HG03342 (cell line): ENCODE measurements around the gene CDT1.

Experiments
- ATAC-seq: cut with Tn5 transposase; IDR thresholded peaks from one replicate; pipeline ENCODE4 v1.9.1; 2021; ENCODE audit warnings: mild to moderate bottlenecking, moderate library complexity; ENCODE audit not compliant: unreplicated experiment

The CDT1 gene

GRCh38 chr16:88803264-88803987 lies at the start of gene CDT1:
TSS of gene CDT1 (plus strand) at chr16:88803789. CDS start at chr16:88803832, 43 bp downstream.
- ATAC-seq: peak; percentile 47

DNA sequence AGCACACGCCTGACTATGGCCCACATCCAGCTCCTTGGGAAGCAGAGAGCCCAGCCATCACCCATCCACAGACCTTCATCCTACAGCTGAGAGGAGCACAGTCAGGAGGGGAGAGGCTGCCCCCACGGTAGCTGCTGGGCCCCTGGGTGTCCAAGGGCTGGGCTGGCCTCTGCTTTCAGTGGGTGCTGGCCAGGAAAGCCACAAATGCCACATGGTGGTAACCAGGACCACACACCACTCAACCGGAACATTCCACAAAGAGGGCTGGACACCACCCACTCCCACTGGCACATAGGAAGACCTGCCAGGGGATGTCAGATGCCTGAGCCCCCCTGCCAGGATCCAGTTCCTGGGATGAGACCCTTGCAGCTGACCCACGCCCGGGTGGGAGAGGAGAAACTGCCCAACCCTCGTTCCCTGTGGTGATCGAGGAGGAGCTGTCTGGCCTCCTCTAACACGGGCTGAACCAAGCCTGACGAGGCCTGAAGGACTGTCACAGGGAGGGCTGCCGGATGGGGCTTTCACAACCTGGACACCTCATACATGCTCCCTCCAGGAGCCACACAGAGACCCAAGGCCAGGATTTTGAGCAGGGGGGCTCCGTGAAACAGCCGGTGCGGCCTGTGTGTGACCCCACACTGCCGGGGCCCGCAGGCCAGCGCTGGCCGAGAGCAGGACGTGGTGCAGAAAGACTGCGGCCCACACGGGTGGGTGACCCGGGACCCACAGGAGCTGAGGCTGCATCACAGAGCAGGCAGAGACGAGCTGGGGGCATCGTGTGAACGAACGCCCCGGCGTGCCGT lies 49.3 kb upstream of the CDT1 start:
- ATAC-seq: no peak

- ATAC-seq: no peak
Measured at GRCh38 chr16:88754912-88755744, 48.5 kb upstream of the CDT1 start.

DNA sequence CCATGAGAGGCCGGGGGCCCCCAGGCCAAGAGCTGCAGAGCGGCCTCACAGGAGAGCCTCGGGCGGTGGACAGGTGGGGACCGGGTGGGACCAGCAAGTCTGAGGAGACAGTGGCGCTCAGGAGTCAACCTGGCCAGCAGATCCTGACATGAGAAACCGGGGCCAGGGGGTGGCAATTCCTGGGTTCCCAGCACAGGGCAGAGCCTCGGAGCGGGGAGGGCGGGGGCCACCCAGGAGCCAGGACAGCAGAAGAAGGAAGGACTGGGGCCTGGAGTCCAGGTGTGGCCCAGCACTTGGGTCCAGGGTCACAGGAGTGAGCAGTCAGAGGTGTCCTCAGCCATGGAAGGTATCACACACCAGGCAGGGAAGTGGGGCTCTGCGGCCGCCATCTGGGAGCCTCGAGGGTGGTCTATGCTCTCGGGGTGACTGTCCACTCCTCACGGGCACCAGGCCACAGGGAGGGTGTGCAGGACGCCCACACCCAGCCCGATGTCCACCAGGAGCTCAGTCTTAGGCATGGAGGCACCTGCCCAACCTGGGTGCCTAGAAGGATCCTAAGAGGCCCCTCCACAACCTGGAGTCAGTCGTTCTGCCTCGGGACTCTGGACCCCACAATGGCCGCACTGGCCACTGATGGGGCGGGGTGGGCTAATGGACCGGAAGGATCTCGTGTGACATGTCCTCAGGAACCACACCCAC lies 47.7 kb upstream of the CDT1 start:
- no peak for ATAC-seq

- ATAC-seq: no peak
Measured at GRCh38 chr16:88758227-88758943, 45.2 kb upstream of the CDT1 start.

GRCh38 chr16:88758944-88759244 lies 44.7 kb upstream of the CDT1 start:
- ATAC-seq: no peak

DNA sequence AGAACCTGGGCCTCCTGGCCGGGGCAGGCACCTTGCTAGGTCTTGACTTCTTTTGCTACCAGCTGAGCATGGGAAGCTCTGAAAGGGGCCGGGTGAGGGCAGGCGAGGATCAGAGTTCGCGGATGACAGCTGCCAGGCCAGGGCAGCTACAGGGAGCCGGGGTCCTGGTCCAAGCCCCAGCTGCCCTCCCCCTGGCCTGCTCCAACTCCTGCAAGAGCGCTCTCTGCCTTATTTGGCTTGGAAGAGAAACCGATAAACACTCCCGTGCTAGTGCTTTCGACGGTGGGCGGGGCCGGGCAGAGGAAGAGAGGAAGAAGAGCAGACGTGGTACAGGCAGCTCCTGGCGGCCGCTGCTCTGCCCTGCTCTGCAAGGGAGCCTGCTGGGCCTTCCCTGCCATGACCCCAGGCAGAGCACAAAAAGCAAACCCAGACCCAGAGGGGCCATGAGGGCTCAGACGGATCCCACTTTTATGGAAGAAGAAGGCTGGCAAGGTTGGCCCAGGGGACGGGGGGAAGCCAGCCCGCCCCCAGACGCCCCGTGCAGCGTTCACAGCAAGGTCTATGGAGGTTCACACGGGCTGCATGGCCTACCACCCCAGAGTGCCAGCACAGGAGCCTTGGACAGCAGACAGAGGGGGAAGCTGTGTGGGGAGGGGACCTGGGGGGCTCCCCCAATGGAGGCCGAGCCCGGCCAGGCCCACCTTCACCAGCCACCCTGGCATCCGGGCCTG lies 44.2 kb upstream of the CDT1 start:
- ATAC-seq: no peak

DNA sequence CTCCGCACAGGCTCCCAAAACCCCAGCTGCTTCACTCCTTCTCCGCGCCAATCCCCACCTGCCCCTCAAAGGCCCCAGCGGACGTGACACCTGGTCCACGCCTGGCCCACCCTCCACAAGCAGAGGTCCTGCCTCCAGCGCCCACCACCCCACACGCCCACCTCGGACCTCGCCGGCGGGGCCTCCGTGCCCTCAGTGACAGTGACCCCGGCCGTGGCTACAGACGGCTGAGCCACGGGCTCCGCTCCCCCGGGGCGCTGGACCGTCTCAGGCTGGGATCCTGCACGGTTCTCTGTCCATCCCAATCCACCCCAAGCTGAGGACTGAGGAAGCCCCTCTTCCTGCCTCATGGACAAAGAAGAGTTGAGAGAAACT lies 43.6 kb upstream of the CDT1 start:
- ATAC-seq: no peak

GRCh38 chr16:88760424-88761142 lies 43.0 kb upstream of the CDT1 start:
- no peak for ATAC-seq

- no peak for ATAC-seq
Measured at GRCh38 chr16:88761143-88761534, 42.5 kb upstream of the CDT1 start.

DNA sequence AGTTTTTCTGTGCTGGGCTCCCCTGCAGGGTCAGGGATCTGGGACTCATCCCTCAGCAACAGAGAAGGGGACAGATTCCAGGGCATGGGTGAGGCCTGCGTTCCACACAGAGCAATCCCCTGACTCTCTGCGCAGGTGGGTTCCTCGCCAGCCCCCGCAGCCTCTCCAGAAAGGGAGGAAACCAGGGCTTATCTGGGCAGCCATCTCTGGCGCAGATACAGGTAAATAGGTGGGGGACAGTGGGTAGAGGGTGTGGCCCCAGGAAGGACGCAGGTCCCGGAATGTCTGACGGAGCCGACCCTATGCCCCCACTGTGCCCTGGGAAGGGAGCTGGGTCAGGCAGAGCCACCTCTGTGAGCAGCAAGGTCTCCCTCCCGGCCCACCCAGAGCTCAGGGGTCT lies 41.8 kb upstream of the CDT1 start:
- no peak for ATAC-seq

- no peak for ATAC-seq
Measured at GRCh38 chr16:88762258-88762870, 41.2 kb upstream of the CDT1 start.

DNA sequence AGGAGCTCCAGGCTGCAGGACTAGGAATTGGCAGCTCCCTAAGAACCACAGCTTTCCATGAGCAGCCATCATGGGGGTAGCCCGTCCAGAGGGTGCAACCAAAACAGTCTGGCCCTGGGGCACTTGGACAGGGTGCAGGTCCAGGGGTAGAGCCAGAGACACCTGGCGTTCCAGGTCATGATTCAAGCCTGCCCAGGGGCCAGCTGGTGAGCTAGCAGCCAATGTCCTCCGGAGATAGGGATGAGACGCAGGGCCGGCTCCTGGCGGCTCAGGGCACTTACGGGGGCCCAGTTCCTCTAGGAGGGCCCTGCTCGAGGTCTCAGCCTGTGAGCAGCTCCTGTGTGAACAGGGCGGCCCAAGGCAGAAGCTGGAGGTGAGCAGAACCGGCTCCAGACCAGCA lies 40.6 kb upstream of the CDT1 start:
- ATAC-seq: no peak

DNA sequence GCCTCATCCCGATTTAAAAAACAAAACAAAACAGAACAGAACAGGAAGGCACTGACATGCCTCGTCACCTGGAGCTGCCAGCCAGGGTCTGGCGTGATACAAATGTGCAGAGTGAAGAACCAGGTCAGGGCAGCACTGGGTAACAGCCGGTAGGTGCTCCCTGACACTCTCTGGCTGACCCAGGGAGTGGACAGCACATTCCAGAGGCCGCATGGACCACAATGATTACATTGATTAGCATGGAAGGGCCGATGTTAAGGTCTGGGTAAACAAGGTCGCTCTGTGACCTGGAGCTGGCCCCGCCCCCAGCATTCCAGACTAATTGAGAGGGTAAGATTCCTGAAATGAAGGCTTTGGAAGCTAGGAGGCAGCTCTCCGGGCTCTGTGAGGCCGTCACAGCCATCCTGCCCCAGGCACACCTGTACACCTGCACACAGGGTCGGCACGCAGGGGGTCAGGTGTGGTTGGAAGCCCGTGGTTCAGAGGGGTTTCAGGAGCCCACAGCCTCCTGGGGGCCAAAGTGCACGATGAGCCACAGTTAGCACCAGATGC lies 40.0 kb upstream of the CDT1 start:
- ATAC-seq: no peak

DNA sequence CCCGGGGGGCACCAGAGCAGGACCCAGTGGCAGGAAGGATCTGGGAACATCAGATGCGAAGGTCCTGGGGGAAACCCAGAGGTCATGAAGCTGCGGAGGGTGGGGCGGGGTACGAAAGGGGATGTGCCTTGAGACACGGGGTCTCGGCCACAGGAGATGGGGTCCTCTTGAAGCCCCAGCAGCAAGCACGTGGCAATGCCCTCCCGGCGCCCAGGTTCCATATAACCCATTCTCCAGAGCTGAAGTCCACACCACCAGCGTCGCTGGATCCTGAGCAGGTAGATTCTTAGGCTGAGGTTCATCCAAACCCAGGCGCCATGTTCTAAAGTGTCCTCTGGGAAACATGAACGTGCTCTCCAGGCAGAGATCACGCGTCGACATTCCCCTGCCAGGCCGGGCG lies 39.5 kb upstream of the CDT1 start:
- ATAC-seq: no peak

DNA sequence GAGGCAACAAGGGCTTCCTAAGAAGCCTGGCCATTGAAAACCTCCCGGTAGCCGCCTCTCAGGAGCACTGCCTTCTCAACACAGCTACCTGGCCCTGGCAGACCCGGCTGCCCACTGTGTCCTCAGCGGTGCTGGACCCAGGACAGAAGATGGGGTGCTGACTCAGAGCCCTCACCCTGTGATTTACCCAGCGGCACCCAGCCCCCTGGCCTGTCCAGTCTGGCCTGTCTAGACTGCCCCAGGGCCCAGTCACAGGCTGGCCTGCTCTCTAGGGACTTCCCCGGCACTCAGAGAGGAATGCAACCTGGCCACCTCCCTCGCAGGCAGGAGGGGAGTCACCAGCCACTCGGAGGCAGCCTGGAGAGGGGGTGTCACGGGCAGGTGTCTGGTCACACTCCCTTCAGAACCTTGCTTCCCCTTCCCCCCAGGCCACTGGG lies 38.7 kb upstream of the CDT1 start:
- ATAC-seq: no peak

GRCh38 chr16:88766975-88767374 lies 36.6 kb upstream of the CDT1 start:
- ATAC-seq: no peak

GRCh38 chr16:88767546-88768070 lies 36.0 kb upstream of the CDT1 start:
- ATAC-seq: no peak
